ENCODE data around the gene ALPK1. TPM values are rescaled to one million over a fixed set of nuclear protein-coding genes. Genes with fewer than 3 reads are reported as not detected.

The ALPK1 gene
- total and polyA plus RNA-seq, 4 experiments from 2014 or later: 3.9 to 18.6 (median 10.2) TPM

GRCh38 chr4:112311516-112311915, 14.3 kb downstream of the ALPK1 start:
- no peaks in the 10 kb centered on the region for H3K9me3 ChIP-seq (ENCODE audit: control insufficient read depth in 1 of 2, low read length in 2 of 2)
- H3K4me1 ChIP-seq (ENCODE audit: insufficient read depth, low read length): peaks cover 6% of the 10 kb centered on the region
- no peak overlapping the region for H3K4me3 ChIP-seq (ENCODE audit: low read length in 2 of 2)
- Mint-ChIP-seq H3K36me3 (peaks cover 3 to 6% of the 10 kb centered on the region in 2 donors), H3K4me1 (peaks cover 4 to 26% (median 6%) of the 10 kb centered on the region in 4 donors), H3K27me3 (no peaks in the 10 kb centered on the region), H3K9me3 (peaks cover 0 to 2% (median 0%) of the 10 kb centered on the region in 8 donors), H3K4me3 (no peak overlapping the region), H3K27ac (peak overlapping the region in 1 of 7 donors; percentile 6)
- CTCF ChIA-PET (ENCODE audit: partially characterized antibody): interaction anchor here (0.6 to 1.7 kb wide), 5 partner anchors 10 to 211 kb away, joined by 3 to 5 read pairs (median 3); partner anchors contain the start of gene TIFA
- H3K27me3 ChIP-seq (ENCODE audit: insufficient read depth, low read length): no peaks in the 10 kb centered on the region
- intact Hi-C loops (cut with micrococcal nuclease): no loop called here
- POLR2A ChIA-PET (ENCODE audit: partially characterized antibody): interaction anchor here (2.0 kb wide), 1 partner anchor 26 kb away, joined by 8 read pairs; the partner anchor contains the start of gene TIFA
- H3K27ac ChIP-seq (ENCODE audit: low read depth, low read length): no peak overlapping the region
- H3K36me3 ChIP-seq (ENCODE audit: insufficient read depth, low read length): no peaks in the 10 kb centered on the region
- no peak for DNase-seq

- no peaks in the 10 kb centered on the region for H3K36me3 ChIP-seq (ENCODE audit: insufficient read depth, low read length)
- H3K9me3 ChIP-seq (ENCODE audit: control insufficient read depth in 1 of 2, low read length in 2 of 2): no peaks in the 10 kb centered on the region
- H3K27ac ChIP-seq (ENCODE audit: low read depth, low read length): no peak overlapping the region
- CTCF ChIA-PET (ENCODE audit: partially characterized antibody): interaction anchor here (1.3 to 1.7 kb wide), 2 partner anchors 9 to 27 kb away, joined by 3 to 5 read pairs; no protein-coding TSS in a partner anchor
- peaks cover 6% of the 10 kb centered on the region for H3K4me1 ChIP-seq (ENCODE audit: insufficient read depth, low read length)
- no peak for DNase-seq
- no peak overlapping the region for H3K4me3 ChIP-seq (ENCODE audit: low read length in 2 of 2)
- intact Hi-C loops (cut with micrococcal nuclease): no loop called here
- no peak overlapping the region for H3K27ac Mint-ChIP-seq
- no peaks in the 10 kb centered on the region for H3K27me3 ChIP-seq (ENCODE audit: insufficient read depth, low read length)
- H3K36me3 Mint-ChIP-seq: peaks cover 3 to 14% of the 10 kb centered on the region in 2 donors
- peak overlapping the region in 1 of 8 donors; percentile 7 for H3K4me3 Mint-ChIP-seq
- no peaks in the 10 kb centered on the region for H3K27me3 Mint-ChIP-seq
- peaks cover 0 to 19% (median 5%) of the 10 kb centered on the region in 4 donors for H3K4me1 Mint-ChIP-seq
- H3K9me3 Mint-ChIP-seq: no peaks in the 10 kb centered on the region
- POLR2A ChIA-PET (ENCODE audit: partially characterized antibody): no interaction called here
Measured at GRCh38 chr4:112312610-112313239, 15.6 kb downstream of the ALPK1 start.

- no peak overlapping the region for H3K4me3 ChIP-seq (ENCODE audit: low read length in 2 of 2)
- no peak overlapping the region for H3K27ac Mint-ChIP-seq
- DNase-seq: no peak
- no peaks in the 10 kb centered on the region for H3K36me3 ChIP-seq (ENCODE audit: insufficient read depth, low read length)
- POLR2A ChIA-PET (ENCODE audit: partially characterized antibody): no interaction called here
- CTCF ChIA-PET (ENCODE audit: partially characterized antibody): no interaction called here
- H3K27ac ChIP-seq (ENCODE audit: low read depth, low read length): no peak overlapping the region
- no peaks in the 10 kb centered on the region for H3K4me1 ChIP-seq (ENCODE audit: insufficient read depth, low read length)
- intact Hi-C loops (cut with micrococcal nuclease): no loop called here
- no peak overlapping the region for H3K4me3 Mint-ChIP-seq
- no peaks in the 10 kb centered on the region for H3K9me3 Mint-ChIP-seq
- no peaks in the 10 kb centered on the region for H3K9me3 ChIP-seq (ENCODE audit: control insufficient read depth in 1 of 2, low read length in 2 of 2)
- H3K4me1 Mint-ChIP-seq: peaks cover 0 to 3% (median 0%) of the 10 kb centered on the region in 4 donors
- H3K36me3 Mint-ChIP-seq: peaks cover 1 to 14% of the 10 kb centered on the region in 2 donors
- no peaks in the 10 kb centered on the region for H3K27me3 Mint-ChIP-seq
- H3K27me3 ChIP-seq (ENCODE audit: insufficient read depth, low read length): no peaks in the 10 kb centered on the region
Measured at GRCh38 chr4:112315446-112315845, 18.3 kb downstream of the ALPK1 start.

- H3K27ac ChIP-seq (ENCODE audit: low read depth, low read length): no peak overlapping the region
- no peaks in the 10 kb centered on the region for H3K9me3 ChIP-seq (ENCODE audit: control insufficient read depth in 1 of 2, low read length in 2 of 2)
- H3K27me3 Mint-ChIP-seq: no peaks in the 10 kb centered on the region
- CTCF ChIA-PET (ENCODE audit: partially characterized antibody): no interaction called here
- H3K27me3 ChIP-seq (ENCODE audit: insufficient read depth, low read length): no peaks in the 10 kb centered on the region
- intact Hi-C loops (cut with micrococcal nuclease): no loop called here
- no peak overlapping the region for H3K4me3 ChIP-seq (ENCODE audit: low read length in 2 of 2)
- no peaks in the 10 kb centered on the region for H3K9me3 Mint-ChIP-seq
- H3K27ac Mint-ChIP-seq: peak overlapping the region in 1 of 7 donors; percentile 32
- no peak overlapping the region for H3K4me3 Mint-ChIP-seq
- H3K4me1 Mint-ChIP-seq: peaks cover 2 to 3% (median 2%) of the 10 kb centered on the region in 4 donors
- POLR2A ChIA-PET (ENCODE audit: partially characterized antibody): no interaction called here
- H3K36me3 ChIP-seq (ENCODE audit: insufficient read depth, low read length): no peaks in the 10 kb centered on the region
- no peaks in the 10 kb centered on the region for H3K4me1 ChIP-seq (ENCODE audit: insufficient read depth, low read length)
- no peak for DNase-seq
- H3K36me3 Mint-ChIP-seq: peaks cover 1 to 14% of the 10 kb centered on the region in 2 donors
Measured at GRCh38 chr4:112316360-112316759, 19.2 kb downstream of the ALPK1 start.

- H3K4me3 ChIP-seq (ENCODE audit: low read length in 2 of 2): no peak overlapping the region
- Mint-ChIP-seq H3K36me3 (peaks cover 1 to 14% of the 10 kb centered on the region in 2 donors), H3K9me3 (no peaks in the 10 kb centered on the region), H3K27me3 (no peaks in the 10 kb centered on the region), H3K4me1 (peaks cover 5 to 15% (median 8%) of the 10 kb centered on the region in 4 donors), H3K4me3 (no peak overlapping the region), H3K27ac (no peak overlapping the region)
- no peaks in the 10 kb centered on the region for H3K9me3 ChIP-seq (ENCODE audit: control insufficient read depth in 1 of 2, low read length in 2 of 2)
- ChIA-PET CTCF (ENCODE audit: partially characterized antibody) (interaction anchor here (0.9 to 1.4 kb wide), 2 partner anchors 9 to 206 kb away, joined by 3 to 5 read pairs; no protein-coding TSS in a partner anchor), POLR2A (ENCODE audit: partially characterized antibody) (no interaction called here)
- no peaks in the 10 kb centered on the region for H3K36me3 ChIP-seq (ENCODE audit: insufficient read depth, low read length)
- H3K27me3 ChIP-seq (ENCODE audit: insufficient read depth, low read length): no peaks in the 10 kb centered on the region
- DNase-seq: no peak
- no peak overlapping the region for H3K27ac ChIP-seq (ENCODE audit: low read depth, low read length)
- intact Hi-C loops (cut with micrococcal nuclease): no loop called here
- H3K4me1 ChIP-seq (ENCODE audit: insufficient read depth, low read length): peaks cover 8% of the 10 kb centered on the region
Measured at GRCh38 chr4:112318239-112319142, 21.3 kb downstream of the ALPK1 start.

- H3K27ac ChIP-seq (ENCODE audit: low read depth, low read length): no peak overlapping the region
- no peaks in the 10 kb centered on the region for H3K27me3 ChIP-seq (ENCODE audit: insufficient read depth, low read length)
- Mint-ChIP-seq H3K9me3 (no peaks in the 10 kb centered on the region), H3K27me3 (no peaks in the 10 kb centered on the region), H3K27ac (peak overlapping the region in 2 of 7 donors; percentile 46 to 77), H3K4me1 (peaks cover 5 to 15% (median 8%) of the 10 kb centered on the region in 4 donors), H3K4me3 (peak overlapping the region in 7 of 8 donors; percentile 33 to 73 (median 51)), H3K36me3 (peaks cover 6 to 14% of the 10 kb centered on the region in 2 donors)
- POLR2A ChIA-PET (ENCODE audit: partially characterized antibody): interaction anchor here (1.2 kb wide), 2 partner anchors 36 to 41 kb away, joined by 5 to 13 read pairs; partner anchors contain the start of gene TIFA
- DNase-seq: peak; percentile 71 to 80 (median 73)
- no peaks in the 10 kb centered on the region for H3K9me3 ChIP-seq (ENCODE audit: control insufficient read depth in 1 of 2, low read length in 2 of 2)
- H3K4me3 ChIP-seq (ENCODE audit: low read length in 2 of 2): no peak overlapping the region
- peaks cover 8% of the 10 kb centered on the region for H3K4me1 ChIP-seq (ENCODE audit: insufficient read depth, low read length)
- intact Hi-C loops (cut with micrococcal nuclease): loop anchor here (1.0 to 5.0 kb wide), 5 partner anchors 37 to 615 kb away; partner anchors contain the start of genes AP1AR and TIFA
- CTCF ChIA-PET (ENCODE audit: partially characterized antibody): interaction anchor here (0.6 to 5.3 kb wide), 19 partner anchors 9 to 283 kb away, joined by 3 to 39 read pairs (median 3); partner anchors contain the start of gene TIFA
- no peaks in the 10 kb centered on the region for H3K36me3 ChIP-seq (ENCODE audit: insufficient read depth, low read length)
Measured at GRCh38 chr4:112321776-112322684, 24.9 kb downstream of the ALPK1 start.
